HL-60/S4 (cell line): ENCODE measurements around the gene MASP2.
"Not testable (repeated sequence)": the region's sequence is repeated elsewhere in the genome, so short reads cannot be mapped to it uniquely, and the experiment has no call there.

Source experiments
- in situ Hi-C: fragments of 300-500 bp; cut with MboI; formaldehyde crosslinking; loops from 2 replicates; pipeline ENCODE4 v1.14.3; 2022; ENCODE audit warnings: low sequenced_read_pairs

MASP2 gene

DNA sequence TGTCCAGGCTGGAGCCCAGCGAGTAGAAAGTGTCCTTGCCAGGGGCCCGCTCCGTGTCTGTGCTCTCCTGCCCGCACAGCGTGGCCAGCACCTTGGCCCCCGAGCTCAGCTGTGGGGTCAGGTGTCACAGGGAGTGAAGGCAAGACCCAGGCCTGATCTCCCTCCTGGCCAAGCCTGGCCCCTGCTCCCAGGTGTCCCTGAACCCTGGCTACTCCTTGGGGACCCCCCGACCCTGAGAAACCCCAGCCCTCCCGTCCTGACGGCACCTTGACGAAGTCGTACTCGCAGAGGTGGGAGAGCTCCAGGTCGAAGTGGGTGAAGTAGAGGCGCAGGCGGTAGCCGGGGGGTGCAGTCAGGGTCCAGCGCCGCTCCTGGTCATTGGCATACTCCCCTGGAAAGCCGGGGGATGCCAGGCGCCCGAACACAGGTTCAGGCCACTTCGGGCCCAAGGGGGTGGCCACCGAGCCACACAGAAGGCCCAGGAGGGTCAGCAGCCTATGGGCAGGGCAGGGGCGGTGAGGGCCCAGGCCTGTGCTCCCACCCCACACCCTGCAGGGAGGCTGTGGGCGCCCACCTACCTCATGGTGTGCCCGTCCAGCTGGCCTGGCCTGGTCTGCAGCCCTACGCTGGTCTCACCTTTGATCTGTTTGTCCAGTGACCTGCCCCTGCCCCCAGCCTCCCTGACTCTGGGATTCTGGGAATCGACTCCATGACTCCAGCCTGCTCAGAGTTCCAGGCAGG, at the start of gene MASP2:
TSS of gene MASP2 (minus strand) at position 615 of the 741 bp plus-strand sequence. CDS start at position 583, 32 bp downstream.
- in situ Hi-C loops = no loop called here

GRCh38 chr1:11083784-11084183, 36.7 kb upstream of the MASP2 start:
- in situ Hi-C loops = not testable (repeated sequence)

GRCh38 chr1:11080931-11081330, 33.9 kb upstream of the MASP2 start:
- in situ Hi-C loops = no loop called here

DNA sequence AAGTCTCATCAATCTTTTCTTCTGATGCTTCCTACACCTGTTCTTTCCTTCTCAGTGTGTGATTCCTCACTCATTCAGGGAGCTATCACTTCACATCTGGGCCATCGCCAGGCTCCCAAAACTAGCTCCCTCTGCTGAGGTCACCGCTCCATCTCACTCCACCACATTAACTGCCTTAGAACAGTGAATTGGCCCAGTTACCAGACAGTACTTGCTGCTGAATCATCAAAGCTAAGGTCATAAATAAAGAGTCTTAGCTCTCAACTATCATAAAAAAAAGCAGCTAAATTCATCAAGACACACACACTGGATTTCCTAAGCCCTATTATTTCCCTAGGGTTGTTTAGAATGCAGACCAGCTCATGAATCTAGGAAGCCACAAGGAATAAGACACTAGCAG, 31.6 kb upstream of the MASP2 start:
- in situ Hi-C loops = no loop called here

DNA sequence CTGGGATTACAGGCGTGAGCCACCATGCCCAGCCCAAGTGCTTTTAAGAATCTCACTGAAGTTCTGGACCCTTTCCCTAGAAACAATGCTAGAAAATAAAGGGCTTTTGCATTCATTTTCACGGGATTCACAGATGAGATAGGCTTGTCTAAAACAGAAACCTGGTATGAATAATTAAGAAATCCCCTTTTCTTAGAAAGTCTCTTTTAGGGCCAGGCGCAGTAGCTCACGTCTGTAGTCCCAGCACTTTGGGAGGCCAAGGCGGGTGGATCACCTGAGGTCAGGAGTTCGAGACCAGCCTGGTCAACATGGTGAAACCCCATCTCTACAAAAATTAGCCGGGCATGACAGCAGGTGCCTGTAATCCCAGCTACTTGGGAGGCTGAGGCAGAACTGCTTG, 26.4 kb upstream of the MASP2 start:
- in situ Hi-C loops = not testable (repeated sequence)

DNA sequence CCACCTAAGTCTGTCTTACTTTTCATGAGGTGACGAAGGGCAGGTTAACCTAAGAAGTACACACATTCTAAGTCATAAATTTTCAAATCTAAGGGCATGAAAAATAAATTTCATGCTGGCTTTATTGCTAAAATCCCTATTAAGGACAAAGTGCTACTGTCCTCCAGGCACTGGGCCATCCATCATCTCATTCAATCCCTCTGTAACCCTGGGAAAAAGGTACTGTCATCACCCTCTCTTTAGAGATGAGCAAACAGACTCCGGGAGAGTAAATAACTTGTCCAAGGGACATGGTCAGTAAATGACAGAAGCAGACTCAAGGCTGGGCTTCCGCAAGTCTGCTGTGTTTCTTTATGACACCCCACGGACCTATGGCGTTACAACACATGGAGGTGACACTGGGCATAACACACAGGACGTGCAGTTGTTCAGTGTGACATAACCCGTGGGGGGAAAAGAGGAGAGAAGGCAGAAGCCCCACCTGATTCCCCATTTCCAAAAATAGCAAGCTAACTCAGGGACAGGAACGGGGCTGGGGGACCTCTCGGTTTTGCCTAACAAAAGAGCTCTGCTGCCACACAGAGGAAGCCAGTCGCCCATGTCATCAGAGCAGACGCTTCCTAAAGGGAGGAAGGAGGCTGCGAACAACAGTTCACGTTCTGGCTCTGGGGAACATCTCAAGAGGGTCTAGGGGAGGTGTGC, 25.3 kb upstream of the MASP2 start:
- in situ Hi-C loops = no loop called here

DNA sequence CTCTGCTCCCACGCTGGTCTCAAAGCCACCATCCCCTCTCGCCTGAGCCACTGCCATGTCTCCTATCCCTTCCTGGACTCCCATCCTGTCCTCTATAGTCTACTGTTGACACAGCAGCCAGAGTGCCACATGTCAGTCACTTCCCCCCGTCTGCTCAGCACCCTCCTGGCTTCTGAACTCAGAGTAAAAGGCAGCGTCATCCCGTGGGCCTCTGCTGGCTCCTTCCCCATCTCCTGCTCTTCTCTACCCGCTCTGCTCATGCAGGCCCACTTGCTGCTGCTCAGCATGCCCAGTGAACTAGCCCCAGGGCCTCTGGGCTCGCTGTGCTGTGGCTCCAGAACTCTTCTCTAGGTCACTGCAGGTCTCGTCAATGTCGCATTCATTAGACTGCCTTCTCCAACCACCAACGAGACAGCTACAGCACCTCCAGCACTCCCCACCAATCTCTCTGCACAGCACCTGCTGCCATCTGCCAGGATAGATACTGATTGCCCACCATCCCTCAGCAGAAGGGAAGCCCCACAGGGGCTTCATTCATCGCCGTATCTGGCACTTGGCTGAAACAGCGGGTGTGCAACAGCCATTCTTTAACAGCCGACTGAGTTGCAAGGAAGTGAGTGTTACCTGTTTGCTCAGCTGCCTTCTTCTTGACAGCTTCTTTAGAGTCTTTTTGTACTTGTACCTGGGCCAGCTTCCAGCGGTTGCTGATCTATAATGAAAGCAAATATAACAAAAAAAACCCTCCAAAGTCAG, 24.6 kb upstream of the MASP2 start:
- in situ Hi-C loops = no loop called here

DNA sequence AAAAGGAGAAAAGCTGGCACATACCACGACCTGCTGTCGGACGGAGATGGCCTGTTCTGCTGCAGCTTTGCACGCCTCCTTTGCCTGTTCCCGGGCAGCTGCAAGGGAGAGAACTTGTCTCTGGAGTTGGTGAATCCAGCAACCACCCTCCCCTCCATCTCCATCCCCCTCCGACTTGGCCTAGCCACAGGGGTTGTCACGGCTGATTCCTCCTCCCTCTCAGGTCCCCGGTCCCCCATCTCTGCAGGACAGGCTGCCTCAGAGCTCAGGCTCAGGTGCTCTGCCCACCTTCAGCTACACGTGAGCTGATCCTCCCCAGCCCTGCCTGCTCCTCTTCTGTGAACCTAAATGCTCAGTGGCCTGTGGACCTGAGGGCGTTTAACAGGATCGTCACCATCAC, 23.8 kb upstream of the MASP2 start:
- in situ Hi-C loops = no loop called here

GRCh38 chr1:11068600-11069473, 21.8 kb upstream of the MASP2 start:
- in situ Hi-C loops = no loop called here

DNA sequence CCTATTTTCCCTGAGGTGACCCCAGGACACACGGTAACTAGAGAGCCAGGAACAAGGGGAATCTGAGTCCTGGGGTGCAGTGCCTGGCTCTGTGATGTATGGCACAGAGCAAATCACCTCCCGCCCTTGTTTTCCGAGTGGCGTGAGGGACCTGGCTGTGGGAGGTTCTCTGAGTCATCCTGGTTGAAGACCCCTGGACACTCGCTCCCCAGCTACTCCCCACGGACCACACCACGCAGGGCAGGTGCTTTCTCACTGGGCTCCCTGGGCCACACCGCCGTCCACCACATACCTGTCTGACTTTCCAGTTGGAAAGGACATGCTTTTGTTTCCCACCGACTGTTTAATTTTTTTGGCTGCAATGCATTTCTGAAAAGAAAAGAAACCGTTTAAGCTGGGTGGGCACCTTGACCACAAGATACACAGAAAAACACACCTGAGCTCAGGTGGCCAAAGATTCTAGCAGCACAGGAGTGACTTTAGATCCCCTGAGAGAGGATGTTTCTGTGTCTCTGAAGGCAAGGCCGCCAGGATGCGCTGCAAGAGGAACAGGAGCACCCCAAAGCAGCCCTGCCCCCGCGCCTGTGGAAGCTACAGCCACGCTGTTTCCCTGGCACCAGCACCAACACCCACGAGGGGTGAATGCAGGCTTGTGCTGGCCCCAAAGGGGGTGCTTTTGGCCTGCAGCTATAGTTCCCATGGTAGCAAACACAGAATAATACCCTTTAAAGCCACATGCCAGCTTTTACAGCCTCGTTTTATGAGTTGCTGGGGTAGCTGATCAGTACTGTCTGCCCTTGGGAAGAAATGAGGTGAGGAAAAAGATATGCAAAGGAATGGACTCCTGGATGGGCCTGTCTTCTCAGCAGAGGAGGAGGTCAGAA, 20.9 kb upstream of the MASP2 start:
- in situ Hi-C loops = no loop called here

DNA sequence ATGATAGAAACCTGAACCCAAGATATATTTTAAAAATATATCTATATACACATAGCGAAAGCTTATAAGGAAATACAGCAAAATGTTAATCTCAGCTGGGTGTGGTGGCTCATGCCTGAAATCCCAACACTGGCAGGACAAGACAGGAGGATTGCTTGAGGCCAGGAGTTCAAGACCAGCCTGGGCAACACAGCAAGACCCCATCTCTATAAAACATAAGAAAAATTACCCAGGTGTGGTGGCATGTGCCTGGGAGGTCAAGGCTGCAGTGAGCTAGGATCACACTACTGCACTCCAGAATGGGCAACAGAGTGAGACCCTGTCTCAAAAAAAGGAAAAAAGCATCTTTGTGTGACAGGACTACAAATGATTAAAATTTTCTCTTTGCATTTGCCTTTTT, 18.8 kb upstream of the MASP2 start:
- in situ Hi-C loops = no loop called here

DNA sequence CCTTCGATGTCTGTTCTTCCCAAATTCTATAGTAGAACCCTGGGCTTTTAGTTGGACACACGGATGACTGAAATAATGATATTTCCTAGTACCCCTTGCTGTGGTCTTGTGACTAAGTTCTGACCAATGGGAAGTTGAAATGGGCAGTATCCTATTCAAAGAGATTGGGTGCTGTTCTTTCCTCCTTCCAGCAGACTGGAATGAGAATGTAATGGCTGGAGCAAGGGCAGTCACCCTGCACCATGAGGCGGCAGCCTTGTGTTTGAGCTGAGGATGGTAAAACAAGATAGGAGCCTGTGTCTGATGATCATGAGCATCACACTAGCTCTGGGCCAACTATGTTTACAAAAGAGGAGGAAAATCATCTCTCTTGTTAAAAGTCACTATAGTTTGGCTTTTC, 17.9 kb upstream of the MASP2 start:
- in situ Hi-C loops = no loop called here

- in situ Hi-C loops = not testable (repeated sequence)
Measured at GRCh38 chr1:11063937-11064537, 17.0 kb upstream of the MASP2 start.

- in situ Hi-C loops = no loop called here
Measured at GRCh38 chr1:11062965-11063401, 15.9 kb upstream of the MASP2 start.

GRCh38 chr1:11061652-11062365, 14.8 kb upstream of the MASP2 start:
- in situ Hi-C loops = no loop called here

GRCh38 chr1:11059968-11060830, 13.2 kb upstream of the MASP2 start, which contains the start of gene SRM:
Gene SRM, minus strand, starts transcription at chr1:11060018. Its CDS starts 75 bp downstream, at chr1:11059943.
- in situ Hi-C loops = loop anchor here (10.0 kb wide), 1 partner anchor 575 kb away; no protein-coding TSS in a partner anchor

GRCh38 chr1:11059155-11059967, 12.3 kb upstream of the MASP2 start:
- in situ Hi-C loops = loop anchor here (10.0 kb wide), 1 partner anchor 575 kb away; no protein-coding TSS in a partner anchor
